Right renal pelvis (tissue), 4 donors: Measurements from ENCODE around the gene BNC2. TPM values are rescaled to one million over a fixed set of nuclear protein-coding genes. Genes with fewer than 3 reads are reported as not detected.

Source experiments
- DNase-seq, 4 donors: peaks; one replicate each; pipeline ENCODE4 v3.0.0-alpha.2; 2013; ENCODE audit warnings: low read depth in 4 of 4, low spot score in 3 of 4, missing footprints in 1 of 4
- polyA plus RNA-seq, 4 donors: library from polyadenylated mRNA; unstranded; fragments of 120-200 nt; gene quantifications; one replicate each; pipeline ENCODE4 v1.2.1, GENCODE V29; 2013; ENCODE audit not compliant: insufficient read length in 4 of 4

The BNC2 gene
- polyA plus RNA-seq, 4 donors, result 6.8 to 11.0 (median 8.4) TPM

DNA sequence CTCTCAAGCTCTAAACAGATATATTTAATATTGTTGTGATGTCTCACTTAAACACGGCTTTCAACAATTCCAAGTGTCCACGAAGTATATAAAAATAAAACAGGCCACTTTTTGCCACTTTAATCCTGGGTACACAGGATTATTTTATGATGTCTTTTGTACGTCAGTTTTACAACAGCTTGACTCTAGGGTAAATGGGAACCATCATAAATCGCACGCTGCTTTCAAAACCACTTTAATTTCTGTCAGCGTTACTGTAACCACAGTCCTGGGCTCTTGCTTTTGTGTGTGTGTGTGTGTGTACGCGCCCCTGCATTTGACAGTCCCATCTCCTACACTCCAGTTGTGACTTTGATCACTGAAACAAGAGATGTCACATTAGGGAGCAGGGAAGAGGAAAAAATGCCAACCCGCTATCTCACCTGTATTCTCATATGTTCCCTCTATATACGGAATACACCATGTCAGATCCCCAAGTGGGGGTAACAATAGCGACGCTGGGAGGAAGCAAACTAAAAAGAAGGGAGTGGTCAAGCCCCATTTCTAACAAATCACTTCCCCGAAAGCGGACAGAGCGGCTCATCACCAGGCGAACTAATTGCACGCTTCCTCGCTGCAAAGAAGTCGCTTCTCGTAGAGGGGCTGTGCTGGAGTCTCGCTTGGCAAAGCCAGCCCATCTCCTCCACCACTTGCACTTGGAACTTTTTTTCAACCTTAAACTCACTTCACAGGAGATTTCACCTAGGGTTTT is 1.2 kb downstream of the BNC2 start:
- DNase-seq, result peak in 1 of 4 donors; percentile 21

DNA sequence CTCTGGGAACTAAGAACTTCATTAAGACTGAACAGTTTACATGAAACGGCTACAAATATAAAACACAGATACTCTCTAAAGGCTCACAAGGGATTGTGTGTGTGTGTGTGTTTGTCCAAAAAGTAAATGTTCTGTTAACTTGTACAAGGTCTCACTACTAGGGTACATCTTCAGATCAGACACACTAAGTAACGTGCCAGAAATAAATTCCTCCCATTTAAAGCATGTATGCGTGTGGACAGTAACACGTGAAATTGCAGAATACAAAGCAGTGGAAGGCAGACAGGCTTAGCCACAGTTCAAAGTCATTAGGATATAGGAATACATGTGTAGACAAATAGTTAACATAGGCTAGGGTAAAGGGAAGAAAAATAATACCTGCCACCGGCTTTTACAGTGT is 1.8 kb downstream of the BNC2 start:
- DNase-seq, result no peak

DNA sequence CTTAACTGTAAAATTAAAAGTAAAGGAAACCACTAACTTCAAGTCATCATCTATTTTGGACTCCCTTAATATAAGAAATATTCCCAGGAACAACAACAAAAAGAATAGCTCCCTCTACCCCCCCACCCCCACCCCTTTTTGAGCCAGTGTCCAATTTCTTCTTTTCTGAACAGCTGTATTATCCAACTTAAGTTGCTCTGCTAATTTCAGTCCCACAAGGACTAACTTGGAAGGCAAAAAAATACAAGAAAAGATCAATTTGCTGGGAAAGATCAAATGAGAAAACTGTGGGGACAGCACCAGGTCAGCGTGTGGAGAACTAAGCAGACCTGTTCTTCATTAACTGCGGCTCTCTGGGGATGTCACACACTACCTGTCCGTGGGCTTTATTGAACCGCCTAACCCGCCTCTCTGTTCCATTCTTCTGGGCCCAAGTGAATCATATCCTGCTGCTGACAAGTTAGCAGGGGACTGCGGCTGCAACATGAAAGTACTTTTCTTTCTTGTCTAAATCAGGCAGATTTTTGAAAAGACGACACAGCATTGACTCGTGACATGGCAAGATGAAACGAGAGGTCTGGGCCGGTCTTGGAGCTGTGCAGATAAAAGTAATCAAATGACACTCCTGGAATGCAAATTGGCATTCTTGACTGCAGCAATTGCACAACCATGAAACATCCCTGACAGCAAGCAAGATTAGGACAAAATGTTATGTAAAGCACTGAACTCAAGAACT is 2.7 kb downstream of the BNC2 start:
- DNase-seq, result no peak

DNA sequence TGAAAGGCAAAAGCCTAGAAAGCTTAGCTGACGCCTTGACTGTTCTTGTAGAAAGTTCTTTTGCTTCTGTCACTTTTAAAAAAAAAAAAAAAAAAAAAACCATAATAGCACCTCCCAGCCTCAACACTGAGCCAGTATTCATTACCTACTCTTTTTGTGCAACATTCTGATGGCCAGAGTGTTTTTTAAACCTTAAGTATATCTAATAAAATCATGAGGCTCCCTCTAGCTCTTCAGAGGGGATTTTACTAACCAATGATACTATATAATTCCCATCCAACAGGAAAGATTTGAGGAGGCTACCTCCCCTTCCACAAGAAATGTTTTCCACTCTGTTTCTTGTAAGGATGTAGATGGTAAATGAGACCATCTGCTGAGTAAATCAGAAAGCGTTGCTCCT is 3.9 kb downstream of the BNC2 start:
- DNase-seq, result no peak

DNA sequence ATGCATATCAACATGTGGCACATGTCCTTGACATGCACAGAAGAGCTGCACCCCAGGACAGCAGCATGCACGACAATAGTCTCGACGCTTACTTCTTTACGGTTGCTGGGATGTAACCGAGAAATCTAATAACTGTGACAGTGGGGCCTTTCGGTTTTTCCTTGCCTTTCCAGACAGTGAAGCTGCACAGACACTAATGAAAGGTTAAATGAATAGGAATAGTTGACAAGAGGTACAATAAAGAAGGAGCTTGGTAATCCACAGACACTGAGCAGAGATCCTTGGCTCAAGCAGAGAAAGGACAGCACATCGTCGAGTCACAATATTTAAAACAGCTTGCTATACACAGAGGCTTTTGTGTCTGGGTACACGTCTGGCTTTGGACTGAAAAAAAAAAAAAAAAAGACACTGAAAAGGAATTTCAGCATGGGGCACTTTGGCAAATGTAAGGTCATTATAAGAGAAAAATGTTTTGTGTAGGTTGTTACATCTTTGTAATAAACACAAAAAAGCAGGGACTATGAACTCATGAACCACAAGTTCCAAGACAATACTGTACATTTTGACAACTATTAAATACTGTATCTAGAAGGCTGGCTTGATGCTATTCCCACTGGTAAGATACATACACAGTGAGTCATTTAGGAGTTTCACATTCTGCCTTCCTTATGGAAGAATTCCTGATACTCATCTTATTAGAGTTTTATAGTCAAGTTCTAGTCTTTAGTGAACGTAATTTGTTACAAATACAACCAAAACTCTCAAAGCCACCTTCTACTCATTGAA is 5.6 kb downstream of the BNC2 start:
- no peak for DNase-seq

DNA sequence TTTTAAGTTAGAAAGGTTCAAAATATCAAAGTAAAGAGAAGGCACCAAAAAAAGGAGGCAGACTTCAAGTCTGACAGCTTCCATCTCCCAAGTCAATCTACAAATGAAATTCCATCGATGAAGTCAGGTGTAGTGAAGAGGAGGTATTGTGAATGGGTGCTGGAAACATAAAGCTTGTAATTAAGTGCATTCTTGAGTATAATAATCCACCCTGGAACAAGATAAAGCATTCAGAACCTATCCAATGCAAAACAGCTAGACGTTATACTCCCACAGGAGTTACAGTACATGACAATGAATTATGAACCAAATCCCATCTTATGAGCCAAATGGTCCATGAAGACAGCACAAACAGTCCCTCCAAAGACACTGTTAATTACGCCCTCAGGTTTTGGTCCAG is 22.3 kb downstream of the BNC2 start:
- DNase-seq, result no peak

DNA sequence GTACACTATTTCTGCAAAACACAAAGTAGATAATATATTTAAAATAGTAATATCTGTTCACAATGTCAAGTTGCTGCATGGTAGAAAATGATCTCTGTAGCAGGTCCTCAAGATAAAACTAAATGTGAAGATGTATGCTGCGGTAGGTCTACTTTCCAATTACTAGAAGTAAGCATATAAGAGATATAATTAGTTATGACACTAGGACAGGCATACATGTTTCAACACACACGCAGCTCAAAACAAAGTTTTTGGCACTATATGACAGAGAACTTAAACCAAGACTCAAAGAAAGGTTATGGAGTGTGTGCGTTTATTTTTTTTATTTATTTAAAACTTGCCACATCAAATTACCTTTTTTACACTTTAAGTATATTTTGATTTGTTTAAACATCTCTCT is 23.5 kb downstream of the BNC2 start:
- DNase-seq, result no peak

DNA sequence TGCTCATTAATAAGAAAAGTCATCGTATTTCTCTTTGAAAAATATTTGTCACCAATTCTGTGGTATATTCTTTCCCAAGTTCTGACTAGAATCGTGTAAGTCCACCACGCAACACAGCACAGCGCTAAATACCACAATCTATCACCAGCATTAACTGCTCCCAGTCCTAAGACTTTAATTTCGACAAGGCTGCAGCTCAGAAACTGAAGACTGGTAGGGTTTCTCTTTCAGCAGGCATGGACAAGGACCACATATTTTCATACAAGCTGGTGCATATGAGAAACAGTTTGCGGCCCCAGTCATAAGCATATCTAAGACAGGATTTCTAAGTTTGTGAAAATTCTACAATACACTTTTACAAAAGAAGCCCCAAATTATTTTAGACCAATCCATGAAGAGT is 24.1 kb downstream of the BNC2 start:
- no peak for DNase-seq

DNA sequence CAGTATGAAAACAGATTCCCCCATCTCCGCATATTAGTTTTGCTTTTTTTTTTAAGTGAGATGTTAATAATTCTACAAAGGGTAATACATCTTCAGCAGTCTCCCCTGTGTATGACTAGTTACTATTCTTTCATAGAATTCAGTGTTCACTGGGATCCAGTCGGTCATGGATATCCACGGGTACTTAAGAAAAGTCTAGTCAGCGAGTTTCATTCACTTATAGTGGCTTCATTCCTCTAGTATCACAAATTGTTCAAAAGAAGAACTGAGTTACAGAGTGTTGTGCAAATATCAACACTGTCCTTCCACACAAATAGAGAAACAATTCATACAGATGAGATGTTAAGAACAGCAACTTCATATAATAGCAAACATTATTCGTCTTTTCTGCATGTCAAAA is 35.7 kb downstream of the BNC2 start:
- no peak for DNase-seq

DNA sequence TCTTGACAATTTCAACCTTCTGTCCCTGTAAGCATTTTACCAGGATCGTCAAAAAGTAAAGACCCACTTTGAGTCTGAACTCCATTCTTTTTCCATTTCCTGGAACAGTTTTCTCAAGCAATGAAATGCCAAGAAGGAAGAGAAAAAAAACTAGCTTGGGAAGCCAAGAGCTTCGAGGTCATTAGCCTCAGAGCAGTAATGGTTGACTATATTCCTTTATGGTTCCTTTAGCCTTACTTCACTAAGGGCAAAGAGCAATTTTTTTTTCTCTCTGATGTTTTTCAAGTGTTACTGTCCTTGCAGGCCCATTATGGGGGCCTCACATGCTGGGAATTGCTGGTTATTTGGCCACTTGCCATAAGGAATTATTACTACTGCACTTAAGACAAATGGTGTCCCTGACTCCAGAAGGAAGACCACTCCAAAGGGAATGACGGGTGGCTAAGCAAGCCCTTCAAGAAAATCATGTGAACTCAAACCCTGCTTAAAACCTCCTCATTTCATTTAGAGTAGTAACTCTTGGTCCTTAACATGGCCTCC is 37.1 kb downstream of the BNC2 start:
- DNase-seq, result no peak

DNA sequence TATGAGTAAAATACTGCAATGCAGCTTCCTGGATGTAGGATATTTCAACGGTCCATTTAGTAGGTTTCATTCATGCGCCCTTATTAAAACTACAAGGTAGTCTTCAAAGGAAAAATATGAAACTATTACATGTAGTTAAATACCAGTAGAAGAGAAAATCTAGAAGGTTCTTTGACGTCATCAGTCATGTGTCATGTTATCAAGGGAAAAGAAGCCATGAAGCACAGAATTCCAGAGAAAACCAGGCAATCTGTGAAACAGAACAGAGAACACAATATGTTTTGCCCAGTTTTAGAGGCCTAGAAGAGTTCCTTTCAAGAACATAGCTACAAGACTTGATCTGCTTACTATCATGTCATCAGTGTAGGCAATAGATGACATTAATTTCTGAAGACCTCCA is 38.4 kb downstream of the BNC2 start:
- DNase-seq, result no peak

DNA sequence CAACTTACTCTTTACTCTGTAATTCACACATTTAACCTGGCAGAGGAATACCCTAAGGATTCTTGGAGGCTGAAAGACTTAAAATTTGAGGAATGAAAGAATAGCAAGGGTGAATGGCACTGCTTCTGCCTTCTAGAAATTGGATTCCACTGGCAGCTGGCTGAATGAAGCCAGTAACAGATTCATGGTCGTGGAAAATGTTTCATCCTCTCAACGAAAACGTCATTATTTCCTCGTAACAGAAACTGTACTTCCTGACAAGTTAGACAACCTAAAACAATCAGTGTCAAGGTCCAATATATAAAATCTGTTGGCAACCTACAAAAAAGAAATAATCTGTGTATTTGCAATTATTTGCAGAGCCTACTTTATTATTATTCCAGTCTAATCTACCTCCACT is 39.7 kb downstream of the BNC2 start:
- DNase-seq, result no peak

DNA sequence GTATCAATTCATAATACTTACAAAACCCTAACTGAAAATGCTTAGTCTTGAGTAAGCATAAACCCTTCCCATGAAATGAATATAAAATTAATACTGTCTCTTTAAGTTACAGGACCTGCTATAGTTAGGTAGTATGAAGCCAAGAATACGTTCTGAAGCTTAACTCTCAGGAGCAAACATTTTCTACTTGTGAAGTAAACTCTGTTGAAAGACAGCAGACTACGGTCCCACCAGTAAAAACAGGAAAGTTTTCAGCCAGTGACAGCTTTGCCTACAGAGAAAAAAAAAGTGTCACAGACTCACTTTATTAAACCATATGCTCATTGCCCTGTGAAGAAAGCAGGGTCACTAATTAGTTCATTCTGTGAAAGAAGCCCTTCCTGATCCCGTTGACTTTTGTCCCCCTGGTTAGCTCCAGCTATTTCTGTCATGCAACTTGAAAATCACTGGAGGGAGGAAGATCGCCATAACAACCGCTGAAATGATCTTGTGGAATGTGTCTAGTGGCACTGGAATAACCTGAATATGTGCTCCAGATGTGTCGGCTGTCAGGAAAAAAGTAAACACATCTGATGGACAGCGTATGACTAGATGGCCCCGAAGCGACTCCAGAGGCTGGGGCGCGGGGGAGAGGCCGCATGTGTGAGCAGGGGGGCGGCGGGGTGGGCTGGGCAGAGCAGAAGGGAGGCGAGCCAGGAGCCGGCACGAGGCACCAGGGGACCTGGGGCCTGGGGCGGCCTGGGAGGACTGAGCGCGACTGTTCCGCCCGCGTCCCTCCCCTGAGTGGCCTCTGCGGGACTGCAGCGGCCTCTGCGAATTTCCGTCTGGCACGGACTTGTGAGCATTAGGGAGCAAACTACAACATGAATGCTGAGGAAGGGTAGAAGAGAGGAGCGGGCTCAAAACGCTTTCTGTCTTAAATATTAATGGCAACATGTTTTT is 41.9 kb downstream of the BNC2 start:
- DNase-seq, result peak; percentile 65 to 83 (median 74)

DNA sequence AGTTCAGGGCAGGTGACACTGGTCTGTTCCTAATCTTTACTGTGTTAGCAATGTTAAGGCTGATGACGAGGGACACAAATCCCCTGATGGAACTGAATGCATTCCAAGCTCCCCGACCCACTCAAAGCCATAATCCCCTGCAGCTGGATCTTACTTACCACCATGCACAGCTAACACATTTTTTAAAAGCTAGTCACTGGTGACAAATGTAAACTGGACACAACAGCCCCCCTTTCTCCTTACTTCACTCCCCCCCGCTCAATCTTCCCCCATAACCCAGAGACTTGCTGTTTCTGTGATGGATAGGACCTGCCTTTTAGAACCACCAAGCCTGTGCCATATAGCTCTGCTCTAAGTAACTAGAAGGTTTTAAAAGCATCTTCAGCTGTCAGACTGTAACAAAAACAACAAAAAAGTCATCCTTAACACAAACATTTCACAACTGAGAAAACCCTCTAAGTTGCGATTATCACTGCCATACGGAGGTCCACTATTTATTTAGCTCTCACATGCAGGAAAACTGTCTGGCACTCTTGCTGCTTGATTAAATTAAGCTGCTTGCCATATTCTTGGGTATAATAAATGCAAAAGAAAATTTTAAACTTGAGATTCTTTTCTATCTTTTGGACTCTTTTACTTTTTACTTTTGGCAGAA is 44.4 kb downstream of the BNC2 start:
- no peak for DNase-seq

DNA sequence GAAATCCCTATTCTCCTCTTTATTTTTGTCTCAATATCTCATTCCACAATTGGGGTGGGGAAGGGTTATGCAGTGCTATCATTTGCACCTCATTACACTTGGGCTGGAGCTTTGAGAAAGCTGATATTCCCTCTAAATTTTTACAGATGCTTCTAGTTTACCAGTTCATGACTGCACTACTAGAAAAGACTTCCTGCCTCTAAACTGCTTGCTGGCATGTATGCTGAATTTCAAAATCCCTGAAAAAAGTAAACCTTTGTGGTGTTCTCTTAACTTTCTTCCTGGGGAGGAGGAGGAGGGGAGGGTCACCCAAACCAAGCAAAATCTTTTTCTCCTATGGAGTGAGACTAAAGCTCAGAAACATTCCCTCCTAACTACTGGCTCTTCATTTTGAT is 45.1 kb downstream of the BNC2 start:
- no peak for DNase-seq

DNA sequence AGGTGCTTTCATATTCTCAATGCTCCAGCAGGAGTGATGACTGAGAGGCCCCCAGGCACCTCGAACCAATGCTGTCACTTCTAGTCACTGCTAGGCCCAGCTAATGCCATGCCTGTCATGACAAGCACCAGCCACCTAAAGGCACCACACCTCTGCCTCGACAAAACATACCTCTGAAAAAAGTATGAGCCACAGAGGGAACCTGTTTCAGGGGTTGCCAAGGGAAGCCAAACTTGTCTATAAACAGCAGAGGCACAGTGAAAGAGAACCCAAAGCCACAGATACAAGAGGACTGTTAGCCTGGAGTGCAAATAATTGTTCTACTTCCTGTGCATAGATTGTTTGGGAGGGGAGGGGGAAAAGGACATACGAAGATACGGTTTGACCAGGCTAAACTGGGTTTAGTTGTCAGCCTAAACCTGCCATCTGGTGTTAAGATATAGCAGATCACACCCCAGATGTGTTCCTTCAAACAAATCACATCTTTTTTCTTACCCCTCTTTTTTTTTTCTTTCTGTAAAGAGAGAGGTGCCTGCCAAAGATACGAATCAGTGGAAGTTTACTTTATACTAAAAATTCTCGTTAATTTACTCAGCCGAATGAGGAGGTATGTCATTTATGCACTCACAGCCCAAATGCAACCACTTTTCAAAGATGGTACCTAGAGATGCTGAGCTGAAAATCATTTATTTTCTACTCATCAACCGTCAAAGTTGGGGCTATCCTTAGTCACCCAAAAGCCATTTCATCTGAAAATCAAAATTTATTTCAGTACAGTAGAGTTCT is 45.7 kb downstream of the BNC2 start:
- DNase-seq, result no peak

DNA sequence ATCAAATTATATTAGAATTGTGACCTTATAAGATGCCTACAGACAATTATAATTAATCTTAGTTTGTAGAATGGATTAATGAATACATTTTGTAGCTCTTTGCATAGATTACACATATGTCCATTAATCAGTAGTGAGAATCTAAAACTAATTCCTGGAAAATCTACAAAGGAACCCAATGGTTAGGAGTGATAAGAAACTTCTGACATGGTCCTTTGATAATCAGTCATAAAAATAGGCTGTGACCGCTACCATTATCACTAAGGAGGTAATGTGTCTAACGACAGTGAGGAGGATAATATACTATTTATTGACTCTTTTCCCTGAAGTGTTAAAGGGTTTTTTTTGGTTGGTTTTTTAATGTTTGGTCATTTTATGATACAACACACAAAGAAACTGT is 46.6 kb downstream of the BNC2 start:
- DNase-seq, result no peak

DNA sequence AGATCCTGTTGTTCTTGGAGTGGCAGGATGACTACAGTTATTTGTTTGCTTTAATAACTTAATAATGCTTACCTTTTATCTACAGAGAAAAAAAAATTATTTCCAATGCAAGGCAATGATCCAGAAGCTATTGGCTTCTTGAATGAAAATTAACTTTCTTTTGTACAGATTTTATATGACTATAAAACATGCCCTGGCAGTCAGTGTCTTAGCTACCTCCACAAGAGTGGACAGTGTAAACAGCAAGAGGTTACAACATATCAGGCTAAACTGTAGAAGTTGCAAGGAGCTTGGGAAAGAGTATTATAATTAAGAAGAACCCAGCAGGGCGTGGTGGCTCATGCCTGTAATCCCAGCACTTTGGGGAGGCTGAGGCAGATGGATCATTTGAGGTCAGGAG is 49.1 kb downstream of the BNC2 start:
- no peak for DNase-seq

DNA sequence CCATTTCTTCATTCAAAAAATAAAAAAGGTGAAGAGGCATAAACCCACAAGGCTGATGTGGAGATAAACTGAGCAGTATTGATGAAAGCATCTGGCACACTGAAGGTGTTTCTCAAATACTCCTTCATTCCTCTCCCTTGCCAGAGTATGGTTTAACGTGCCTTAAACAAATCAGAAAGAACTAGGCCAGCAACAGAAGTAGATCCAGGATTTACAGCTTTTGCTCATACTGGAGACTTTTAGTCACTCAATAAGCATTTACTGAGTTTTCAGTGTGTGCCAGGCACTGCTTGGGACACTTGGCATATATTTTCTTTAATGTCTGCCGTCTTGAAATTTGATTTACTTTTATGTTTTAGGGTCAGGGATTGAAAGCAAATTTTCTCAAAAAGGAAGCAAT is 53.0 kb downstream of the BNC2 start:
- no peak for DNase-seq
